IMR-90 (cell line): ENCODE results near the gene PATJ. TPM values are rescaled to one million over a fixed set of nuclear protein-coding genes. Genes with fewer than 3 reads are reported as not detected.

Experiments used
- ATAC-seq: fragments of 200-7000 bp; cut with Tn5 transposase; 2 replicates; pipeline ENCODE4 v1.9.1; 2020; ENCODE audit warnings: low read depth, mild to moderate bottlenecking, moderate library complexity
- BruUV-seq: library from RNA; stranded (reverse); fragments of 400-500 nt; replicated peaks from 2 replicates; lab custom pipeline; 2021; lab: Mats Ljungman, UMichigan
- CTCF ChIA-PET: fragments of 300-600 bp; formaldehyde crosslinking; extraction: SDS; loops from one replicate; lab custom pipeline; 2021; ENCODE audit warnings: antibody characterized with exemption; lab: Yijun Ruan, JAX
- POLR2A ChIA-PET: fragments of 300-600 bp; sonication (Branson Sonifier 250); formaldehyde crosslinking; loops from one replicate; lab custom pipeline; 2022; ENCODE audit warnings: antibody characterized with exemption; ENCODE audit not compliant: unreplicated experiment; lab: Charles Lee
- DNase-seq: peaks from one replicate; pipeline ENCODE4 v3.0.0; 2013
- H2AFZ ChIP-seq: replicated peaks from 2 replicates; pipeline ENCODE3; 2013; ENCODE audit warnings: low read length, mild to moderate bottlenecking; ENCODE audit not compliant: poor library complexity
- H2AK5ac ChIP-seq: 2 replicates; pipeline ENCODE4 v1.6.1; 2013; ENCODE audit warnings: low read depth, low read length, inconsistent platforms
- H2AK9ac ChIP-seq: replicated peaks from 2 replicates; pipeline ENCODE3; 2013; ENCODE audit warnings: mild to moderate bottlenecking, low read depth, low read length, moderate library complexity; ENCODE audit not compliant: poor library complexity
- H2BK120ac ChIP-seq: 2 replicates; pipeline ENCODE4 v1.6.1; 2013; ENCODE audit warnings: low read depth, low read length, inconsistent platforms
- H2BK15ac ChIP-seq: 3 replicates; pipeline ENCODE4 v1.6.1; 2013; ENCODE audit warnings: low read depth, low read length, inconsistent platforms
- H2BK20ac ChIP-seq: 2 replicates; pipeline ENCODE4 v1.6.1; 2013; ENCODE audit warnings: low read depth, mild to moderate bottlenecking, inconsistent platforms, low read length, moderate library complexity
- H2BK5ac ChIP-seq: 2 replicates; pipeline ENCODE4 v1.6.1; 2013; ENCODE audit warnings: mild to moderate bottlenecking, low read depth, low read length, inconsistent platforms; ENCODE audit not compliant: poor library complexity, severe bottlenecking
- H3K14ac ChIP-seq: replicated peaks from 2 replicates; pipeline ENCODE4 v1.6.1; 2013; ENCODE audit warnings: low read depth, low read length, inconsistent platforms
- H3K18ac ChIP-seq: 2 replicates; pipeline ENCODE4 v1.6.1; 2013; ENCODE audit warnings: low read depth, low read length, control low read depth
- H3K23ac ChIP-seq: 2 replicates; pipeline ENCODE4 v1.6.1; 2013; ENCODE audit warnings: low read depth, low read length, inconsistent platforms
- H3K27ac ChIP-seq: 2 replicates; pipeline ENCODE4 v1.5.1; 2013; ENCODE audit warnings: mild to moderate bottlenecking, control low read depth, low read length; ENCODE audit not compliant: insufficient read depth
- H3K27me3 ChIP-seq: 2 replicates; pipeline ENCODE4 v1.6.1; 2013; ENCODE audit warnings: low read length; ENCODE audit not compliant: control insufficient read depth, insufficient read depth
- H3K36me3 ChIP-seq: 2 replicates; pipeline ENCODE4 v1.6.1; 2013; ENCODE audit warnings: low read length, mixed read lengths; ENCODE audit not compliant: control insufficient read depth, insufficient read depth
- H3K4ac ChIP-seq: 2 replicates; pipeline ENCODE4 v1.6.1; 2013; ENCODE audit warnings: low read depth, low read length, inconsistent platforms
- H3K4me1 ChIP-seq: 2 replicates; pipeline ENCODE4 v1.6.1; 2013; ENCODE audit warnings: low read length, mixed read lengths; ENCODE audit not compliant: control insufficient read depth, insufficient read depth
- H3K4me2 ChIP-seq: 2 replicates; pipeline ENCODE4 v1.6.1; 2013; ENCODE audit warnings: low read depth, mild to moderate bottlenecking, control low read depth, low read length, moderate library complexity
- H3K4me3 ChIP-seq: 2 replicates; pipeline ENCODE4 v1.5.1; 2013; ENCODE audit warnings: low read depth, mild to moderate bottlenecking, control low read depth, low read length, moderate library complexity; ENCODE audit not compliant: insufficient read depth
- H3K56ac ChIP-seq: 2 replicates; pipeline ENCODE4 v1.6.1; 2013; ENCODE audit warnings: low read length, inconsistent platforms; ENCODE audit not compliant: insufficient read depth; ENCODE audit errors: extremely low read depth
- H3K79me1 ChIP-seq, 2 experiments: 2 replicates each; pipeline ENCODE4 v1.6.1; 2013; ENCODE audit warnings: low read length in 2 of 2, inconsistent platforms in 1 of 2, low read depth in 1 of 2
- H3K9ac ChIP-seq: 2 replicates; pipeline ENCODE4 v1.6.1; 2013; ENCODE audit warnings: low read depth, low read length, control low read depth
- H3K9me1 ChIP-seq: 2 replicates; pipeline ENCODE4 v1.6.1; 2013; ENCODE audit warnings: low read length, inconsistent platforms; ENCODE audit not compliant: insufficient read depth
- H3K9me3 ChIP-seq: 2 replicates; pipeline ENCODE4 v1.6.1; 2013; ENCODE audit warnings: low read length; ENCODE audit not compliant: control insufficient read depth, insufficient read depth
- H4K20me1 ChIP-seq: 2 replicates; pipeline ENCODE4 v1.6.1; 2013; ENCODE audit warnings: low read length, inconsistent platforms; ENCODE audit not compliant: insufficient read depth
- H4K5ac ChIP-seq: 2 replicates; pipeline ENCODE4 v1.6.1; 2013; ENCODE audit warnings: mild to moderate bottlenecking, low read depth, low read length, control low read depth
- H4K8ac ChIP-seq, 2 experiments: 2 replicates each; pipeline ENCODE4 v1.6.1; 2013; ENCODE audit warnings: low read depth in 2 of 2, low read length in 2 of 2, control low read depth in 1 of 2, inconsistent platforms in 1 of 2
- H4K91ac ChIP-seq: 2 replicates; pipeline ENCODE4 v1.6.1; 2013; ENCODE audit warnings: low read depth, low read length, inconsistent platforms; ENCODE audit not compliant: insufficient read depth
- BHLHE40 ChIP-seq: fragments of 150-350 bp; IDR thresholded peaks from 2 replicates; pipeline ENCODE4 v1.6.1; 2016; ENCODE audit warnings: mild to moderate bottlenecking, low read depth, low read length
- CEBPB ChIP-seq: IDR thresholded peaks from 2 replicates; pipeline ENCODE4 v1.6.1; 2012; ENCODE audit warnings: low read depth, low read length, improper control_type of control experiment
- CHD1 ChIP-seq: IDR thresholded peaks from 2 replicates; pipeline ENCODE4 v1.6.1; 2012; ENCODE audit warnings: low read depth, low read length, improper control_type of control experiment
- FOS ChIP-seq: fragments of 150-350 bp; IDR thresholded peaks from 2 replicates; pipeline ENCODE4 v1.6.1; 2016; ENCODE audit warnings: low read depth, low read length
- MAFK ChIP-seq: IDR thresholded peaks from 2 replicates; pipeline ENCODE4 v1.6.1; 2012; ENCODE audit warnings: low read depth, low read length, improper control_type of control experiment
- MAZ ChIP-seq: IDR thresholded peaks from 2 replicates; pipeline ENCODE4 v1.6.1; 2012; ENCODE audit warnings: low read depth, mild to moderate bottlenecking, low read length, improper control_type of control experiment, moderate library complexity, borderline replicate concordance
- MXI1 ChIP-seq: IDR thresholded peaks from 2 replicates; pipeline ENCODE4 v1.6.1; 2012; ENCODE audit warnings: low read depth, mild to moderate bottlenecking, low read length, moderate library complexity, borderline replicate concordance
- POLR2A ChIP-seq: IDR thresholded peaks from 2 replicates; pipeline ENCODE4 v1.6.1; 2012; ENCODE audit warnings: mild to moderate bottlenecking, low read depth, low read length
- RAD21 ChIP-seq: IDR thresholded peaks from 2 replicates; pipeline ENCODE4 v1.6.1; 2012; ENCODE audit warnings: low read length, improper control_type of control experiment
- WGBS, 2 experiments: methylation state at CpG; one replicate each; pipeline versions ENCODE4 v1.1.5 to v1.1.7; 2013; ENCODE audit warnings: missing lambda C conversion rate in 2 of 2; ENCODE audit not compliant: insufficient read length in 1 of 2; ENCODE audit errors: extremely low coverage in 2 of 2; 5-methylcytosine and 5-hydroxymethylcytosine counted together
- dilution Hi-C: fragments of 300-500 bp; cut with HindIII; formaldehyde crosslinking; loops from one replicate; pipeline ENCODE4 v1.14.3; 2018; ENCODE audit warnings: low sequenced_read_pairs; ENCODE audit not compliant: unreplicated experiment
- in situ Hi-C: fragments of 300-500 bp; cut with MboI; formaldehyde crosslinking; loops from 3 replicates; pipeline ENCODE4 v1.14.3; 2019; ENCODE audit warnings: low sequenced_read_pairs, inconsistent platforms, mixed read lengths
- intact Hi-C: fragments of 100-400 bp; cut with micrococcal nuclease; formaldehyde crosslinking; loops from 2 replicates; pipeline ENCODE4 v1.10.0; 2022
- polyA plus RNA-seq, 3 experiments: library from polyadenylated mRNA; depleted of rRNA; stranded (reverse); fragments of >200 nt; gene quantifications; 2 replicates each; pipeline ENCODE4 v1.2.3, GENCODE V29; 2012; ENCODE audit warnings: low replicate concordance in 1 of 3
- total RNA-seq: library from RNA; depleted of rRNA; stranded (reverse); fragments of >200 nt; gene quantifications from 2 replicates; pipeline ENCODE4 v1.2.3, GENCODE V29; 2012

Gene PATJ
- total and polyA plus RNA-seq, 2 of the 4 experiments (the other 2 are of a cell fraction): 2.0 to 3.4 TPM

GRCh38 chr1:62068416-62068843 is 326.1 kb downstream of the PATJ start:
- TF ChIP-seq MXI1: no peak
- TF ChIP-seq FOS: no peak
- TF ChIP-seq CHD1: no peak
- no peak for TF ChIP-seq MAZ
- no peak for TF ChIP-seq BHLHE40
- TF ChIP-seq POLR2A: no peak
- TF ChIP-seq RAD21: no peak
- no peak for TF ChIP-seq MAFK
- no peak for TF ChIP-seq CEBPB

More at GRCh38 chr1:62068416-62068843, 326.1 kb downstream of the PATJ start:
- Histone ChIP-seq H3K14ac (no peak overlapping the region), H3K4ac (no peak overlapping the region), H3K79me1 (no peaks in the 10 kb centered on the region), H3K4me3 (no peak overlapping the region), H2AK5ac (no peak overlapping the region), H3K23ac (no peak overlapping the region), H2BK5ac (no peak overlapping the region), H4K8ac (no peak overlapping the region), H3K9me1 (no peaks in the 10 kb centered on the region), H3K9me3 (no peaks in the 10 kb centered on the region), H2AFZ (no peak overlapping the region), H3K4me1 (no peaks in the 10 kb centered on the region), H3K56ac (no peak overlapping the region), H3K27ac (no peak overlapping the region), H3K9ac (no peak overlapping the region), H2BK15ac (no peak overlapping the region), H2AK9ac (no peak overlapping the region), H2BK20ac (no peak overlapping the region), H3K18ac (no peak overlapping the region), H2BK120ac (no peak overlapping the region), H3K36me3 (no peaks in the 10 kb centered on the region), H4K91ac (no peak overlapping the region), H4K20me1 (no peaks in the 10 kb centered on the region), H4K5ac (no peak overlapping the region), H3K27me3 (no peaks in the 10 kb centered on the region), H3K4me2 (no peak overlapping the region)
- no TSS peak for BruUV-seq
- WGBS, 2 experiments: no CpG with 5 or more reads among the region's 1 CpG
- ChIA-PET POLR2A (no interaction called here), CTCF (interaction anchor here (1.5 kb wide), 1 partner anchor 14 kb away, joined by 6 read pairs; no protein-coding TSS in a partner anchor)
- ATAC-seq (no peak), DNase-seq (no peak)
- in situ Hi-C loops (no loop called here), intact Hi-C loops (no loop called here), dilution Hi-C loops (no loop called here)
